Measurements from ENCODE around the gene ORC6.

The ORC6 gene, protein sequence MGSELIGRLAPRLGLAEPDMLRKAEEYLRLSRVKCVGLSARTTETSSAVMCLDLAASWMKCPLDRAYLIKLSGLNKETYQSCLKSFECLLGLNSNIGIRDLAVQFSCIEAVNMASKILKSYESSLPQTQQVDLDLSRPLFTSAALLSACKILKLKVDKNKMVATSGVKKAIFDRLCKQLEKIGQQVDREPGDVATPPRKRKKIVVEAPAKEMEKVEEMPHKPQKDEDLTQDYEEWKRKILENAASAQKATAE

DNA sequence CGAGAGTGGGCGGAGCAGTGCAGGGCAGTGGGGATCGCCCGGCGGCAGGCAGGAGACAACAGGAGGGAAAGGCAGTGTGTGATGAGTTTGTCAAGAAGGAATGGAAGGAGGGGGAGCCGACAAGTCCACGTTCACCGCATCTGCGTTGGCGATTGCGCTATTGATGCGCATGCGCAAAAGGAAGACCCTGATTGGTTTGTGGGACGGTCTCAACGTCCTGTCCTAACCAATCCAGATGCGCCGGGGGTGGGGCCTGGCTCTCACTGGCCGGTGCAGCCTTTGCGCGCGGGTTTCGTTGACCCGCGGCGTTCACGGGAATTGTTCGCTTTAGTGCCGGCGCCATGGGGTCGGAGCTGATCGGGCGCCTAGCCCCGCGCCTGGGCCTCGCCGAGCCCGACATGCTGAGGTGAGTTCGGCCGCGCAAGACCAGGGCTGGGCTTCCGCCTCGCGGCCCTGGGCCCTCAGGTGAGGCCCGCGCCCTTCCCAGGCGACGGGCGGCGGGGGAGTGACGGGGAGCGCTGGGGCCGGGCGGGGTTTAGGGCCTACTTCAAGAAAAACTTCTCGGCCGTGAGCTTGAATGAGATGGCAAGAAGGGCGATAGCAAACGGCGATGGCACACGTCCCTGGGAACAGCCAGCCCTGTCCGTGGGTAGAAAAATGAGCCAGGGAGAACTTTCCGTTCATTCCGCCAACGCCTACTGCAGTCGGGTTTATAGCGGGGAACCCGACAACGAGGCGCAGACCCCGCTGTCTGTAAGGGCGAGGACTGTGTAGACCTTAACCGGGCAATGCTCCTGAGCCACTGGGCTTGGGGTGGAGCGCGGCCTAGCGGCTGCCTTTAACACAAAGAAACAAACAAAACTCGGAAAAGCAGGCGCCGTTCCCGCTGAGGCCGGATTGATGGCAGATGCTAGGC, at the start of gene ORC6:
Gene ORC6, plus strand, starts transcription at position 295 of the 916 bp plus-strand sequence. Its CDS starts 47 bp downstream, at position 342.
- peak within 1 kb of the TSS; percentile 96 for H3K27ac ChIP-seq
- no peaks in the 10 kb centered on the region for H3K36me3 ChIP-seq (replicated peaks)
- H3K4me3 ChIP-seq (ENCODE audit: low read depth, low read length) = peak within 1 kb of the TSS; percentile 94
- TF ChIP-seq, protein P1, sequence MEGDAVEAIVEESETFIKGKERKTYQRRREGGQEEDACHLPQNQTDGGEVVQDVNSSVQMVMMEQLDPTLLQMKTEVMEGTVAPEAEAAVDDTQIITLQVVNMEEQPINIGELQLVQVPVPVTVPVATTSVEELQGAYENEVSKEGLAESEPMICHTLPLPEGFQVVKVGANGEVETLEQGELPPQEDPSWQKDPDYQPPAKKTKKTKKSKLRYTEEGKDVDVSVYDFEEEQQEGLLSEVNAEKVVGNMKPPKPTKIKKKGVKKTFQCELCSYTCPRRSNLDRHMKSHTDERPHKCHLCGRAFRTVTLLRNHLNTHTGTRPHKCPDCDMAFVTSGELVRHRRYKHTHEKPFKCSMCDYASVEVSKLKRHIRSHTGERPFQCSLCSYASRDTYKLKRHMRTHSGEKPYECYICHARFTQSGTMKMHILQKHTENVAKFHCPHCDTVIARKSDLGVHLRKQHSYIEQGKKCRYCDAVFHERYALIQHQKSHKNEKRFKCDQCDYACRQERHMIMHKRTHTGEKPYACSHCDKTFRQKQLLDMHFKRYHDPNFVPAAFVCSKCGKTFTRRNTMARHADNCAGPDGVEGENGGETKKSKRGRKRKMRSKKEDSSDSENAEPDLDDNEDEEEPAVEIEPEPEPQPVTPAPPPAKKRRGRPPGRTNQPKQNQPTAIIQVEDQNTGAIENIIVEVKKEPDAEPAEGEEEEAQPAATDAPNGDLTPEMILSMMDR (IDR thresholded peaks at IDR 0.05; ENCODE audit: low read depth, low read length, missing control alignments) = peak; percentile 78
- no peaks in the 10 kb centered on the region for H3K27me3 ChIP-seq (replicated peaks)
- in situ Hi-C loops (cut with HindIII; ENCODE audit: low pct_ligation_motif_present, low sequenced_read_pairs) = no loop called here
- DNase-seq = peak; percentile 98

DNA sequence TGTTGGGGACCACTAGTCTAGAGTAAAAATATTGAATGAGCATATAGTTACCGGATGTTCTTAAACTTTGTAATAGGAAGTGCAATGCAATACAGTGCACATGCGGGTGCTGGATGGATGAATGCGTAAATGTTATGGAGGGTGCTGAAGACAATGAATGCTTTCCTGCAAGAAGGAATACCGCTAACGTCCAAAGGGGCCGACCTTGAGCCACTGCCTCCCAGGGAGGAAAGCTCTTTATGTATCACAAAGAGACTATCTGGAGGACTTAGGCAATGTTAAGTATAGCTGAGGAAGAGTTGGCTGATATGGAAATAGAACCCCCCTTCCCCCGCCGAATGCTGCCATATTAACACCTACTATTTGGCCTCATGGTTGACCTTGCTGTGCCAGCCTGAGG, 40.8 kb upstream of the ORC6 start:
- no peak for DNase-seq
- Histone ChIP-seq H3K36me3 (replicated peaks) (no peaks in the 10 kb centered on the region), H3K4me3 (ENCODE audit: low read depth, low read length) (no peak overlapping the region), H3K27ac (no peak overlapping the region), H3K27me3 (replicated peaks) (no peaks in the 10 kb centered on the region)
- in situ Hi-C loops (cut with HindIII; ENCODE audit: low pct_ligation_motif_present, low sequenced_read_pairs) = no loop called here
- TF ChIP-seq, protein P1 (IDR thresholded peaks at IDR 0.05; ENCODE audit: low read depth, low read length, missing control alignments) = peak; percentile 25

DNA sequence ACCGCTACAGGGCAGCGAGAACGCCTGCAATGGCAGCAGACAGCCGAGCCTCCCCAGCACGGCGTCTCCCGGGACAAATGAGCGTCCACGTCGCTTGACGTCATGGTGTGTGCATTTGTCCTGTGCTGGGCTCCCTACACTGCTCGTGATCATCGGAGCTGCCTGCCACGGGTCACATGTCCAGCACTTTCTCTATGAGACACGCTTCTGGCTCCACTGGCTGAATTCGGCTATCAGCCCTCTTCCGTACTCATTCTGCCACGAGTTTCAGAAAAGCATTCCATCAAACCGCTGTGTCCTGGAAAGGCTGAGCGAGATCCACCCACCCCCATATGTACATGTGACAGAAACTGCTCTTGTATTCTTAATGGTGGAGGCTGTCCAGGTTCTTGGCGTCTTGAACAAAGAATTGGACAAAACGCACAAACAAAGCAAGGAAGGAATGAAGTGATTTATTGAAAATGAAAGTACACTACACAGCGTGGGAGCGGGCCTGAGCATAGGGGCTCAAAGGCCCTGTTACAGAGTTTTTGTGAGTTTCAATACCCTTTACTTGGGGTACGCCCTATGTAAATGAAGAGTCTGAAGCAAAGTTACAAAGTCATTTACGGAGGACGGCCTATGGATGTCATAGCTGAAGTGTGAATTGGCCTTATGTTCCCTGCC, 39.7 kb upstream of the ORC6 start:
- DNase-seq = no peak
- Histone ChIP-seq H3K36me3 (replicated peaks) (no peaks in the 10 kb centered on the region), H3K4me3 (ENCODE audit: low read depth, low read length) (no peak overlapping the region), H3K27me3 (replicated peaks) (no peaks in the 10 kb centered on the region), H3K27ac (no peak overlapping the region)
- in situ Hi-C loops (cut with HindIII; ENCODE audit: low pct_ligation_motif_present, low sequenced_read_pairs) = no loop called here
- TF ChIP-seq, protein P1 (IDR thresholded peaks at IDR 0.05; ENCODE audit: low read depth, low read length, missing control alignments) = no peak

DNA sequence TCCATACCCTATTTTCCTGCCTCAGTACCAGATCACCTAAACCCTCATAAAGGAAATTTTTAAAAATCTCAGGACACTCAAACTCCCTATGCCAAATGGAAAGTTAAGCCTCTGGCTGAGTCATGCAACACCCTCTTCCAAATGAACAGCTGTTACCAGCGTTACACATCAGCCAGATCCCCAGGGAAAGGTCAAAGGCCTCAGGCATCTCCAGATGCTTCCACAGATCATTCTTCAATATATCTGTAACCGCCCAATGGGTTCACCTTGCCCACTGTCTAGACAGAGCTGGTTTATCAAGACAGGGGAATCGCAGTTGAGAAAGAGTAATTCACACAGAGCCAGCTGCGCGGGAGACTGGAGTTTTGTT, 39.2 kb upstream of the ORC6 start:
- TF ChIP-seq, protein P1 (IDR thresholded peaks at IDR 0.05; ENCODE audit: low read depth, low read length, missing control alignments) = no peak
- no peak overlapping the region for H3K27ac ChIP-seq

DNA sequence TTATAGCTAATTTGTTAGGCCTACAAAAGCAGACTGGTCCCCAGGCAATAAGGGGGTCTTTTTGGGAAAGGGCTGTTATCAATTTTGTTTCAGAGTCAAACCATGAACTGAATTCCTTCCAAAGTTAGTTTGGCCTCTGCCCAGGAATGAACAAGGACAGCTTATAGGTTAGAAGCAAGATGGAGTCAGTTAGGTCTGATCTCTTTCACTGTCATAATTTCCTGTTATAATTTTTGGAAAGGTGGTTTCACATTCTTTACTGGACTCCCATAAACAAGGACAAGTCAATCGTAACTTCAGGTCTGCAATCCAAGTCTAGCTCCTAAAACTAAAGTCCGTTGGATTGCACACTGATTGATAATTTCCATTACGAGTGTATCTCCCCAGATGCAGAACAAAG, 38.2 kb upstream of the ORC6 start:
- in situ Hi-C loops (cut with HindIII; ENCODE audit: low pct_ligation_motif_present, low sequenced_read_pairs) = no loop called here
- TF ChIP-seq, protein P1 (IDR thresholded peaks at IDR 0.05; ENCODE audit: low read depth, low read length, missing control alignments) = no peak
- no peak overlapping the region for H3K27ac ChIP-seq

More for the DNA sequence above, 39.2 kb upstream of the ORC6 start:
- peak; percentile 3 for DNase-seq
- Histone ChIP-seq H3K27me3 (replicated peaks) (no peaks in the 10 kb centered on the region), H3K4me3 (ENCODE audit: low read depth, low read length) (no peak overlapping the region), H3K36me3 (replicated peaks) (no peaks in the 10 kb centered on the region)
- in situ Hi-C loops (cut with HindIII; ENCODE audit: low pct_ligation_motif_present, low sequenced_read_pairs) = no loop called here

More for the DNA sequence above, 38.2 kb upstream of the ORC6 start:
- no peaks in the 10 kb centered on the region for H3K27me3 ChIP-seq (replicated peaks)
- H3K36me3 ChIP-seq (replicated peaks) = no peaks in the 10 kb centered on the region
- no peak for DNase-seq
- H3K4me3 ChIP-seq (ENCODE audit: low read depth, low read length) = no peak overlapping the region

All from brain microvascular endothelial cell (primary cell).